ENCODE measurements around the gene PRODH2.

GRCh38 chr19:35764432-35765315 lies 48.0 kb downstream of the PRODH2 start:
- TF ChIP-seq CTCF (IDR thresholded peaks at IDR 0.05), result no peak
- TF ChIP-seq POLR2A (IDR thresholded peaks at IDR 0.05), result no peak
- no peak for TF ChIP-seq EP300 (IDR thresholded peaks at IDR 0.05)
